Panc1 (cell line): ENCODE results near the gene IL33.

Source experiments
- POLR2AphosphoS5 ChIP-seq: IDR thresholded peaks from 2 replicates; pipeline ENCODE4 v1.6.1; 2012; ENCODE audit warnings: mild to moderate bottlenecking, low read depth, low read length, moderate library complexity
- SIN3A ChIP-seq: IDR thresholded peaks from 2 replicates; pipeline ENCODE4 v1.6.1; 2012; ENCODE audit warnings: low read depth, mild to moderate bottlenecking, low read length, moderate library complexity, borderline replicate concordance; ENCODE audit not compliant: insufficient read depth
- TCF7L2 ChIP-seq: IDR thresholded peaks from 2 replicates; pipeline ENCODE4 v1.6.1; 2011; ENCODE audit warnings: mild to moderate bottlenecking, low read depth, low read length, inconsistent platforms
- TF ChIP-seq, protein P1 (sequence below): fragments of 450-650 bp; IDR thresholded peaks from 2 replicates; pipeline ENCODE4 v1.5.1; 2017; ENCODE audit warnings: mild to moderate bottlenecking
- TF ChIP-seq, protein P2 (sequence below), 2 experiments: IDR thresholded peaks; 2 replicates each; pipeline ENCODE4 v1.6.1; 2011 to 2012; ENCODE audit warnings: low read depth in 2 of 2, control low read depth in 1 of 2, low read length in 1 of 2, mild to moderate bottlenecking in 1 of 2, moderate library complexity in 1 of 2; ENCODE audit not compliant: insufficient read depth in 1 of 2

DNA sequence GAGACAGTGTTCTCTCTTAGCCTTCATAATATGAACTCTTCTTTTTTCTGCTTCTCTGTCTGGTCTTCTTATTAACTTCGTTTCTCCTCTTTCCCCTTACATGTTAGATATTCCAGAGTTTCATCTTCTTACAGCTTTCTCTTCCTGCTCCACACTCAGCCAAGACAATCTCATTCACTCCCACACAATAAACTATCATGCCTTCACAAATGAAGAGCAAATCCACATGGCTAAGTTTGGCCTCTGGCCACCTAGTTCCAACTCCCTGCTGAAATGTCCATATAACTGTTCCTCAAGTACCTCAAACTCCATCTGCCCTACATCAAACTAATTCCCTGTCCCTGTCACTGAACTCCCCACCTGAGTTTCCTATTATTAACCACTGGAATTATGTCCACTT, 18.4 kb downstream of the IL33 start:
- TF ChIP-seq, protein P1, sequence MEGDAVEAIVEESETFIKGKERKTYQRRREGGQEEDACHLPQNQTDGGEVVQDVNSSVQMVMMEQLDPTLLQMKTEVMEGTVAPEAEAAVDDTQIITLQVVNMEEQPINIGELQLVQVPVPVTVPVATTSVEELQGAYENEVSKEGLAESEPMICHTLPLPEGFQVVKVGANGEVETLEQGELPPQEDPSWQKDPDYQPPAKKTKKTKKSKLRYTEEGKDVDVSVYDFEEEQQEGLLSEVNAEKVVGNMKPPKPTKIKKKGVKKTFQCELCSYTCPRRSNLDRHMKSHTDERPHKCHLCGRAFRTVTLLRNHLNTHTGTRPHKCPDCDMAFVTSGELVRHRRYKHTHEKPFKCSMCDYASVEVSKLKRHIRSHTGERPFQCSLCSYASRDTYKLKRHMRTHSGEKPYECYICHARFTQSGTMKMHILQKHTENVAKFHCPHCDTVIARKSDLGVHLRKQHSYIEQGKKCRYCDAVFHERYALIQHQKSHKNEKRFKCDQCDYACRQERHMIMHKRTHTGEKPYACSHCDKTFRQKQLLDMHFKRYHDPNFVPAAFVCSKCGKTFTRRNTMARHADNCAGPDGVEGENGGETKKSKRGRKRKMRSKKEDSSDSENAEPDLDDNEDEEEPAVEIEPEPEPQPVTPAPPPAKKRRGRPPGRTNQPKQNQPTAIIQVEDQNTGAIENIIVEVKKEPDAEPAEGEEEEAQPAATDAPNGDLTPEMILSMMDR: no peak
- no peak for TF ChIP-seq POLR2AphosphoS5
- TF ChIP-seq, protein P2, sequence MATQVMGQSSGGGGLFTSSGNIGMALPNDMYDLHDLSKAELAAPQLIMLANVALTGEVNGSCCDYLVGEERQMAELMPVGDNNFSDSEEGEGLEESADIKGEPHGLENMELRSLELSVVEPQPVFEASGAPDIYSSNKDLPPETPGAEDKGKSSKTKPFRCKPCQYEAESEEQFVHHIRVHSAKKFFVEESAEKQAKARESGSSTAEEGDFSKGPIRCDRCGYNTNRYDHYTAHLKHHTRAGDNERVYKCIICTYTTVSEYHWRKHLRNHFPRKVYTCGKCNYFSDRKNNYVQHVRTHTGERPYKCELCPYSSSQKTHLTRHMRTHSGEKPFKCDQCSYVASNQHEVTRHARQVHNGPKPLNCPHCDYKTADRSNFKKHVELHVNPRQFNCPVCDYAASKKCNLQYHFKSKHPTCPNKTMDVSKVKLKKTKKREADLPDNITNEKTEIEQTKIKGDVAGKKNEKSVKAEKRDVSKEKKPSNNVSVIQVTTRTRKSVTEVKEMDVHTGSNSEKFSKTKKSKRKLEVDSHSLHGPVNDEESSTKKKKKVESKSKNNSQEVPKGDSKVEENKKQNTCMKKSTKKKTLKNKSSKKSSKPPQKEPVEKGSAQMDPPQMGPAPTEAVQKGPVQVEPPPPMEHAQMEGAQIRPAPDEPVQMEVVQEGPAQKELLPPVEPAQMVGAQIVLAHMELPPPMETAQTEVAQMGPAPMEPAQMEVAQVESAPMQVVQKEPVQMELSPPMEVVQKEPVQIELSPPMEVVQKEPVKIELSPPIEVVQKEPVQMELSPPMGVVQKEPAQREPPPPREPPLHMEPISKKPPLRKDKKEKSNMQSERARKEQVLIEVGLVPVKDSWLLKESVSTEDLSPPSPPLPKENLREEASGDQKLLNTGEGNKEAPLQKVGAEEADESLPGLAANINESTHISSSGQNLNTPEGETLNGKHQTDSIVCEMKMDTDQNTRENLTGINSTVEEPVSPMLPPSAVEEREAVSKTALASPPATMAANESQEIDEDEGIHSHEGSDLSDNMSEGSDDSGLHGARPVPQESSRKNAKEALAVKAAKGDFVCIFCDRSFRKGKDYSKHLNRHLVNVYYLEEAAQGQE (IDR thresholded peaks at IDR 0.05; ENCODE audit: insufficient read depth in 1 of 2, low read depth in 2 of 2, low read length in 1 of 2): no peak
- TF ChIP-seq TCF7L2: no peak
- TF ChIP-seq SIN3A: no peak
